GM18502 (cell line): ENCODE measurements around the gene CEP68.
"Not testable (repeated sequence)": the region's sequence is repeated elsewhere in the genome, so short reads cannot be mapped to it uniquely, and the experiment has no call there.

Source experiments
- ATAC-seq: cut with Tn5 transposase; IDR thresholded peaks from one replicate; pipeline ENCODE4 v1.9.1; 2021; ENCODE audit warnings: mild to moderate bottlenecking; ENCODE audit not compliant: unreplicated experiment, poor library complexity

The CEP68 gene

DNA sequence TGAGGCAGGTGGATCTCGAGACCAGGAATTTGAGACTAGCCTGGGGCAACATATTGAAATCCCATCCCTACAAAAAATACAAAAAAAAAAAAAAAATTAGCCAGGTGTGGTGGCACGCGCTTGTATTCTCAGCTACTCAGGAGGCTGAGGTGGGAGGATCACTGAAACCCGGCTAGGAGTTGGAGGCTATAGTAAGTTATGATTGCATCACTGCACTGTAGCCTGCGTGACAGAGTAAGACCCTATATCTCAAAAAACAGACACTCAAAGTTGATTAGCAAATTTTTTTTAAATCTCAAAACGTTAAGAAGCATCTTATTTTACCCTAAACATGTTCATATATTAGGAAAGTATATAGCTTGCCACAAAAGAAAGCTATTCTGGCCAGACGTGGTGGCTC lies 66.1 kb downstream of the CEP68 start:
- ATAC-seq: no peak

DNA sequence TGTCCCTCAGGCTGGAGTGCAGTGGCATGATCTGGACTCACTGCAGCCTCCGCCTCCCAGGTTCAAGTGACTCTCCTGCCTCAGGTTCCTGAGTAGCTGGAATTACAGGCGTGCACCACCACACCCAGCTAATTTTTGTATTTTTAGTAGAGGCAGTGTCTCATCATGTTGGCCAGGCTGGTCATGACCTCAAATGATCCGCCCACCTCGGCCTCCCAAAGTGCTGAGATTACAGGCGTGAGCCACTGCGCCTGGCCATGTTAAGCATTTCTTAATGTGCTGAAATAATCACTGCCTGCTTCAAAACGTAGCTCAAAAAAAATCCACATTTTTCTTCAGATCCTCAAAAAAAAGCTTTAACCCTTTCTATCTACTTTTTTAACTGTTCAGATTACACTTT lies 69.2 kb downstream of the CEP68 start:
- ATAC-seq: not testable (repeated sequence)

GRCh38 chr2:65128297-65129190 lies 72.3 kb downstream of the CEP68 start:
- ATAC-seq: no peak

DNA sequence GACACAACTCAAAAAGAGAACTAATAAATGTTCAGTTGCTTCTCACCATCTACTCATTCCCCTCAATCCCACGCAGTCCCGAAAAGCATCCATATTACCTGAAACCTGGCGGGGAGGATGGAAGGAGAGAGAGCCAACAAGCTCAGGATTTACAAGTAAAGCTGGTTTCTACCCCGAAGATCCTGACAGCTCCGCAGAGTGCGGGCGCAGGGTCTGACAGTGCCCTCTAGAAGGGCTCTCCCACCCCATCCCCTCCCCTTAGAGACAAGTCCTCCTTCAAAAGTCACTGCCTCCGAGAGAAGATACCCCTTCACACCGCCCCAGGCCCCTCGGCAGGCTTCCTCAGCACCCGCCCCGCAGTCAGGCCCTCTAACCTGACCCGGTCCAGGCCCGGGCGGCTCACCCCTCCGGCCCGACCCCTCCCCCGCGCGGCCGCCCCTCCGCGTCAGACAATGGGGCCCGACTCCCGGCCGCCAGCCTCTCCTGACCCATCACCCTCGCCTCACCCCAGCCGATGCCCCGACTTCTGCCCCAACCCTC lies 73.1 kb downstream of the CEP68 start:
- peak; percentile 1 for ATAC-seq

GRCh38 chr2:65129826-65130663 lies 73.8 kb downstream of the CEP68 start, which contains the start of gene RAB1A:
RAB1A (minus strand) TSS chr2:65130106; CDS start chr2:65129915, 191 bp downstream.
- ATAC-seq: peak; percentile 96

GRCh38 chr2:65130664-65131175 lies 74.5 kb downstream of the CEP68 start:
- peak; percentile 34 for ATAC-seq

DNA sequence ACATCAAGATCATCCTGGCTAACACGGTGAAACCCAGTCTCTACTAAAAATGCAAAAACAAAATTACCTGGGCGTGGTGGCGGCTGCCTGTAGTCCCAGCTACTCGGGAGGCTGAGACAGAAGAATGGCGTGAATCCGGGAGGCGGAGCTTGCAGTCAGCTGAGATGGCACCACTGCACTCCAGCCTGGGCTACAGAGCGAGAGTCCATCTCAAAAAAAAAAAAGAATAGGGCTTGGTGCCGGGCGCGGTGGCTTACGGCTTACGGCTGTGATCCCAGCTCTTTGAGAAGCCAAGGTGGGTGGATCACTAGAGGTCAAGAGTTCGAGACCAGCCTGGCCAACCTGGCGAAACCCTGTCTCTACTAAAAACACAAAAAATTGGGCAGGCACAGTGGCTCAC lies 76.7 kb downstream of the CEP68 start:
- not testable (repeated sequence) for ATAC-seq

GRCh38 chr2:65133626-65134025 lies 77.4 kb downstream of the CEP68 start:
- ATAC-seq: no peak

GRCh38 chr2:65134158-65134557 lies 77.9 kb downstream of the CEP68 start:
- no peak for ATAC-seq

- ATAC-seq: no peak
Measured at GRCh38 chr2:65136253-65136652, 80.0 kb downstream of the CEP68 start.
